ENCODE results near the gene KLHDC1.

The KLHDC1 gene

DNA sequence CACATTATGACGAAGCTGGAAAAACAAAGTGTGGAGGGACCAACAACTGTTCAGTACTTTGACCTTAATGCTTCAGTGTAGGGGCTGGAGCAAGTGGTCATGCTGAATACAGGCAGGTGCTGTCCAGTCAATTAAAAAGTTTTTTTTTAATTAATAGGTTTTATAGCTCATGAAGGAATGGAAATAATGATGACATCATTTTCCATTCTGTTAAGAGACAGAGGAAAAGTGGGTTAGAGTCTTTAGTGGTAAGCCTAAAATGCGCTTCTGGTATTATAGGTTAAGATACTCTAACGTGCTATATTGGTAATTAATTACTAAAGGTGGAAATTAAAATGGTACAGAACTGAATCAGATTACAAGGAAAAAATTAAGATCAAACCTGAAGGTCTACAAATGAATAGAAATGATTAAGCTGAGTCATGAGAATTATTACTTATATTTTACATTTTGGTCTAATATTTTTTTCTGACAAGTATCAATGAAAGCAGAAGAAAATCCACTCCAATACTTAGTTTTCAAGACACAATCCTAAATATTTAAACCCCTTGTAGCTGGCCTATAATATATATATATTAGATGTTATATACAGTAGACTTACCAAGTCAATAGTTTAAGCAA, 90.6 kb downstream of the KLHDC1 start:
- no peak for DNase-seq (ENCODE audit: low read depth in 2 of 2)

GRCh38 chr14:49786315-49786714, 93.4 kb downstream of the KLHDC1 start:
- DNase-seq (ENCODE audit: low read depth in 2 of 2): no peak

- DNase-seq (ENCODE audit: low read depth in 2 of 2): no peak
Measured at GRCh38 chr14:49792618-49793017, 99.7 kb downstream of the KLHDC1 start.

DNA sequence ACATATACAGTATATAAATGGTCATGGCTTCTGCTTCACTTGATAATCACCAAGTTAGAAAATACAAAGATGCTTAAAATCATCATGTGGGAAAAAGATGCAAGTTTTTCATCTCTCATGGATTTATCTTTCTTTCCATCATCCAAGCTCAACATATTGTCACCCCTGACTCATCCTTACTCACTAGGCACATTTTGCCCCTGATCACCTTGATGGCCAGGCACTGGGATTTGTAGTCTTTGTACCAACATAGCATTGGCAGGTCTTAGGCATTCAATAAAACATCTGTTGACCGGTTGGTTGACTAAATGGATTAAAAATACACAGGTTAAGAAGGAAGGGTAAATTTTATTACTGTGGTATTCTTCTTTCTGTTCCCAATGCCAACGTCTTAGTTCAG, 103.1 kb downstream of the KLHDC1 start:
- DNase-seq (ENCODE audit: low read depth in 2 of 2): no peak
